Neural cell (in vitro differentiated cells): ENCODE data around the gene EIF3I.

Source experiments
- CTCF ChIP-seq: fragments of 450-650 bp; IDR thresholded peaks from 2 replicates; pipeline ENCODE4 v1.5.1; 2014; ENCODE audit warnings: antibody characterized with exemption, mild to moderate bottlenecking, moderate library complexity; ENCODE audit not compliant: poor library complexity, severe bottlenecking
- POLR2AphosphoS5 ChIP-seq: IDR thresholded peaks from 2 replicates; pipeline ENCODE4 v1.6.1; 2012
- RAD21 ChIP-seq: fragments of 450-650 bp; conservative IDR thresholded peaks from 2 replicates; pipeline ENCODE4 v1.6.1; 2014; ENCODE audit warnings: antibody characterized with exemption, mild to moderate bottlenecking, moderate library complexity
- REST ChIP-seq: IDR thresholded peaks from 2 replicates; pipeline ENCODE4 v1.6.1; 2012; ENCODE audit warnings: borderline replicate concordance

GRCh38 chr1:32232558-32233304 lies 10.5 kb downstream of the EIF3I start:
- TF ChIP-seq CTCF (no peak), POLR2AphosphoS5 (no peak), RAD21 (no peak), REST (no peak)
